DOHH2 (cell line): ENCODE data around the gene UBAP1L.
"Not testable (repeated sequence)": the region's sequence is repeated elsewhere in the genome, so short reads cannot be mapped to it uniquely, and the experiment has no call there.

Experiments
- EZH2phosphoT487 ChIP-seq: fragments of 200-600 bp; sonication (generic); IDR thresholded peaks from 2 replicates; pipeline ENCODE4 v1.6.1; 2017; ENCODE audit warnings: borderline replicate concordance, mild to moderate bottlenecking, antibody characterized with exemption, low read length, moderate library complexity, mixed read lengths
- TF ChIP-seq, protein P1 (sequence below): fragments of 200-600 bp; sonication (generic); IDR thresholded peaks from one replicate; pipeline ENCODE4 v1.5.1; 2014; ENCODE audit warnings: antibody characterized with exemption, mild to moderate bottlenecking, low read depth, low read length; ENCODE audit not compliant: poor library complexity, severe bottlenecking

- TF ChIP-seq, protein P1, sequence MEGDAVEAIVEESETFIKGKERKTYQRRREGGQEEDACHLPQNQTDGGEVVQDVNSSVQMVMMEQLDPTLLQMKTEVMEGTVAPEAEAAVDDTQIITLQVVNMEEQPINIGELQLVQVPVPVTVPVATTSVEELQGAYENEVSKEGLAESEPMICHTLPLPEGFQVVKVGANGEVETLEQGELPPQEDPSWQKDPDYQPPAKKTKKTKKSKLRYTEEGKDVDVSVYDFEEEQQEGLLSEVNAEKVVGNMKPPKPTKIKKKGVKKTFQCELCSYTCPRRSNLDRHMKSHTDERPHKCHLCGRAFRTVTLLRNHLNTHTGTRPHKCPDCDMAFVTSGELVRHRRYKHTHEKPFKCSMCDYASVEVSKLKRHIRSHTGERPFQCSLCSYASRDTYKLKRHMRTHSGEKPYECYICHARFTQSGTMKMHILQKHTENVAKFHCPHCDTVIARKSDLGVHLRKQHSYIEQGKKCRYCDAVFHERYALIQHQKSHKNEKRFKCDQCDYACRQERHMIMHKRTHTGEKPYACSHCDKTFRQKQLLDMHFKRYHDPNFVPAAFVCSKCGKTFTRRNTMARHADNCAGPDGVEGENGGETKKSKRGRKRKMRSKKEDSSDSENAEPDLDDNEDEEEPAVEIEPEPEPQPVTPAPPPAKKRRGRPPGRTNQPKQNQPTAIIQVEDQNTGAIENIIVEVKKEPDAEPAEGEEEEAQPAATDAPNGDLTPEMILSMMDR: not testable (repeated sequence)
- not testable (repeated sequence) for TF ChIP-seq EZH2phosphoT487
Measured at GRCh38 chr15:65138631-65139030, 23.6 kb upstream of the UBAP1L start.
